ENCODE measurements around the gene SLC29A2. TPM values are rescaled to one million over a fixed set of nuclear protein-coding genes. Genes with fewer than 3 reads are reported as not detected.

Gene SLC29A2
- total and polyA plus RNA-seq, 2 of the 8 experiments (the other 6 are each of a cell fraction or from before 2014, with no cell fraction given), result 29.3 to 31.6 TPM

GRCh38 chr11:66330931-66331330 is 40.6 kb downstream of the SLC29A2 start:
- Histone ChIP-seq H3K79me2 (ENCODE audit: control insufficient read depth in 1 of 2, insufficient read depth in 2 of 2, low read length in 2 of 2) (no peaks in the 10 kb centered on the region), H2BK20ac (ENCODE audit: low read length) (no peak overlapping the region), H2BK5ac (ENCODE audit: low read depth, low read length) (no peak overlapping the region), H3K14ac (ENCODE audit: insufficient read length) (no peak overlapping the region), H2BK15ac (ENCODE audit: low read length) (no peak overlapping the region), H4K20me1 (replicated peaks in 1 of 2; ENCODE audit: control insufficient read depth in 1 of 2, insufficient read depth in 2 of 2, low read length in 2 of 2) (no peaks in the 10 kb centered on the region), H3K18ac (ENCODE audit: extremely low read depth, low read length) (no peak overlapping the region), H4K8ac (ENCODE audit: extremely low read depth, insufficient read depth, low read length) (no peak overlapping the region), H2BK12ac (ENCODE audit: low read depth, low read length) (no peak overlapping the region), H3K79me1 (ENCODE audit: low read depth, low read length) (no peaks in the 10 kb centered on the region), H4K5ac (ENCODE audit: insufficient read length, low read depth, low read length) (no peak overlapping the region), H2AK5ac (ENCODE audit: low read depth, low read length) (no peak overlapping the region), H3K9ac (replicated peaks in 1 of 4; ENCODE audit: extremely low read depth in 1 of 4, low read depth in 3 of 4, low read length in 3 of 4) (no peak overlapping the region), H4K91ac (replicated peaks; ENCODE audit: insufficient read length, low read length) (no peak overlapping the region), H3K4me2 (ENCODE audit: insufficient read depth in 1 of 2, low read depth in 2 of 2, low read length in 2 of 2) (no peak overlapping the region), H3K4me1 (replicated peaks in 1 of 4; ENCODE audit: control insufficient read depth in 3 of 4, insufficient read depth in 4 of 4, low read length in 3 of 4) (peaks cover 5 to 17% (median 10%) of the 10 kb centered on the region in 4 experiments; a peak in 6 of 7 replicates), H3K9me3 (ENCODE audit: insufficient read depth in 2 of 2, low read depth in 1 of 2, low read length in 1 of 2) (no peaks in the 10 kb centered on the region), H2AFZ (ENCODE audit: low read length) (no peak overlapping the region), H3K36me3 (ENCODE audit: control insufficient read depth in 2 of 4, insufficient read depth in 4 of 4, low read length in 3 of 4) (no peaks in the 10 kb centered on the region), H3K4me3 (ENCODE audit: extremely low read depth in 1 of 4, insufficient read depth in 2 of 4, low read depth in 3 of 4, low read length in 4 of 4) (no peak overlapping the region), H2BK120ac (replicated peaks; ENCODE audit: low read depth, low read length) (no peak overlapping the region), H3K56ac (replicated peaks; ENCODE audit: insufficient read length, low read depth, low read length) (no peak overlapping the region), H3K27me3 (replicated peaks in 1 of 4; ENCODE audit: control insufficient read depth in 3 of 4, extremely low read depth in 1 of 4, insufficient read depth in 3 of 4, low read length in 3 of 4) (peaks cover 0 to 7% (median 5%) of the 10 kb centered on the region in 4 experiments; a peak in 3 of 7 replicates), H3K27ac (ENCODE audit: low read depth, low read length) (no peak overlapping the region), H3K23me2 (ENCODE audit: low read depth, low read length) (no peaks in the 10 kb centered on the region; the same call in 1 of the 2 replicates), H3K23ac (ENCODE audit: insufficient read length) (no peak overlapping the region), H3K4ac (replicated peaks; ENCODE audit: insufficient read length, low read depth, low read length) (no peak overlapping the region)
- POLR2A ChIA-PET (ENCODE audit: partially characterized antibody), result interaction anchor here (0.6 to 8.5 kb wide), 7 partner anchors 9 to 41 kb away, joined by 3 to 61 read pairs (median 7); partner anchors contain the start of genes B4GAT1, BRMS1, CD248 and YIF1A
- no peak for DNase-seq (ENCODE audit: low read depth in 1 of 2, low spot score in 2 of 2)
- FAIRE-seq, result no peak
- CTCF ChIA-PET (ENCODE audit: partially characterized antibody), result interaction anchor here (1.5 to 8.7 kb wide), 2 partner anchors 17 to 50 kb away, joined by 5 to 242 read pairs; partner anchors contain the start of gene CD248
- 87% methylated on average over 10 of the region's 10 CpGs; no CpG with 5 or more reads in 1 of the 2 experiments for WGBS, 2 experiments (ENCODE audit: extremely low coverage in 1 of 2, insufficient coverage in 1 of 2, insufficient read length in 1 of 2, insufficient replicate concordance in 2 of 2, low coverage in 1 of 2, low lambda C conversion rate in 2 of 2, missing lambda C conversion rate in 1 of 2)
- TF ChIP-seq CREB1 (IDR thresholded peaks at IDR 0.05) (no peak), USF2 (IDR thresholded peaks at IDR 0.05; ENCODE audit: low read length) (no peak), TEAD4 (IDR thresholded peaks at IDR 0.05; ENCODE audit: low read depth, low read length) (no peak), CTBP2 (IDR thresholded peaks at IDR 0.05; ENCODE audit: borderline replicate concordance, insufficient read depth, insufficient read length, low read length) (no peak)
